Measurements from ENCODE around the gene C11orf71. TPM values are rescaled to one million over a fixed set of nuclear protein-coding genes. Genes with fewer than 3 reads are reported as not detected.

C11orf71 gene, protein sequence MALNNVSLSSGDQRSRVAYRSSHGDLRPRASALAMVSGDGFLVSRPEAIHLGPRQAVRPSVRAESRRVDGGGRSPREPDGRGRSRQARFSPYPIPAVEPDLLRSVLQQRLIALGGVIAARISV
- 1 to 10 TPM; 6.3 to 9.4 TPM for total RNA-seq

DNA sequence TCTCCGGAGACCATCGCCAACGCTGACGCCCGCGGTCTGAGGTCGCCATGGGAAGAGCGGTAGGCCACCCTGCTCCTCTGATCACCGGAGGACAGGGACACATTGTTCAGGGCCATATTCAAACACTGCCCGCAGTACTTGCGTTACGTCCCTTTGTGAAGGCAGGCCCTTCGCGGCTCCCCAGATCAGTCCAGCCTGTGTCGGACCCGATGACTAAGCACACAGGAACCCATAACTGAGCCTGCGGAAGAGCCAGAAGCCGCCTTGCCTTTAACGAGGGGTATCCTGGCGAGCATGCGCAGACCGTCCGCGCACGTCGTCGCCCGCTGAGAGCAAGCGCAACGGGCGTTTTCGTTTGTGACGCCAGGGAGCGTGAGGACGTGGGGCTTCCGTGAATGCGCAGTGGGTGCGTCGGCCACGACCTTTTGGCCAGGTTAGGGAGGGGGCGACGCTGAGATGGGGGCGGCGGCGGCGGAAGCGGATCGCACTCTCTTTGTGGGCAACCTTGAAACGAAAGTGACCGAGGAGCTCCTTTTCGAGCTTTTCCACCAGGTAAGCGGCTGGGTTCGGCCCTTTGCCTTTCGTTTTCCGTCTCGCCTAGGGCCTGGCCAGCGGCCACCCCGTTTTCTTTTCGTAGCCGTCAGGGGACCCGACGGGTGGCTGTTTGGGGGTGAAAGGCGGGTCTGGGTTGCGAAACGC lies at the start of gene C11orf71, which contains the start of gene RBM7:
Gene C11orf71, minus strand, starts transcription at position 296 of the 699 bp plus-strand sequence. Its CDS starts 180 bp downstream, at position 116.
Gene RBM7, plus strand, starts transcription at position 451 of the 699 bp plus-strand sequence. Its CDS starts 6 bp downstream, at position 457.

DNA sequence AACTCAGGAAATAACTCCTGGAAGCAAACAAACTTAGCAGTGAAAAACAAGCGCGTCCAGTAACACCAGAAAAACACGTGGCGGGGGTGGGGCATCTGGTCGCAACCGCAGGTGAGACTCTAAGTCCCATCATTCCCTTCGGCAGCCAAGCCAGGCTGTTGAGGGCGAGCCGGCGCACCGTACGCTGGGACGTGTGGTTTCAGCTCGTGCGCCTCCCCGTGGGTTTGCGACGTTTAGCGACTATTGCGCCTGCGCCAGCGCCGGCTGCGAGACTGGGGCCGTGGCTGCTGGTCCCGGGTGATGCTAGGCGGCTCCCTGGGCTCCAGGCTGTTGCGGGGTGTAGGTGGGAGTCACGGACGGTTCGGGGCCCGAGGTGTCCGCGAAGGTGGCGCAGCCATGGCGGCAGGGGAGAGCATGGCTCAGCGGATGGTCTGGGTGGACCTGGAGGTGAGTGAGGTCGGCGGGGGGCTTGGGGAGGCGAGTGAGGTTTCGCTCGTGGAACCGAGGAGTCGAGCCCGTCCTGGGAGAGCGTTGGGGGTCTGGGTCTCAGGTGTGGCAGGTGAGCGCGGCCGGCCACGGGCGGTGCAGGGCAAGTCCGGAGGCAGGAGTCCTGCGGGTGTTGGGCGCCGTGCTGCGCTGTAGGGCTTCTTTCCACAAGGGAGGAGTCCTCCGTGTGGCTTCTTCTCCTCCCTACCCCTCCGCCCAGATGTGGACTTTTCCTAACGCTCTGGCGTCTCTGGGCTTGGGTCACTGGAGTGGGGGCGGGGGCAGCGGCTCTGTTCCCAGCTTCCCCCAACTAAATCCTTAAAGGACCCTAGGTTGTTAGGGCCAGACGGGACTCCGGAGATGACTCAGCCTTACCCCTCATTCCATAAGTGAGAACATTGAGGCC lies 39.2 kb upstream of the C11orf71 start, which contains the start of gene REXO2:
Gene REXO2, plus strand, starts transcription at position 239 of the 892 bp plus-strand sequence. Its CDS starts 62 bp downstream, at position 301.

Other genes starting within 250 kb of the C11orf71 start
- gene NNMT, start 104.1 kb downstream of the C11orf71 start, total RNA-seq: not detected
- gene RBM7, start 155 bp upstream of the C11orf71 start, total RNA-seq: 10 to 100 TPM; 30.4 to 39.9 TPM
- gene REXO2, start 39.0 kb upstream of the C11orf71 start, total RNA-seq: 100 to 1,000 TPM; 103 to 106 TPM
- gene NXPE1, start 159.4 kb upstream of the C11orf71 start, total RNA-seq: not detected
- gene NXPE4, start 195.3 kb upstream of the C11orf71 start, total RNA-seq: not detected

All from activated naive CD4-positive, alpha-beta T cell treated with anti-CD3 and anti-CD28 coated beads, Interleukin-2, amount 10 ng/mL, durations not matched to agents 5 hours and 36 hours (primary cell).